K562 (cell line): Measurements from ENCODE around the gene CEBPB.

ENCODE experiments used
- CBX5 ChIP-seq: IDR thresholded peaks from 2 replicates; pipeline ENCODE4 v1.6.1; 2014; ENCODE audit warnings: low read depth, borderline replicate concordance
- CTCF ChIP-seq, 3 experiments: IDR thresholded peaks in 2 of 3; conservative IDR thresholded peaks in 1 of 3; 2 replicates each; pipeline ENCODE4 v1.5.1; 2011 to 2012; ENCODE audit warnings: low read length in 3 of 3, mild to moderate bottlenecking in 3 of 3, control low read depth in 2 of 3, improper control_type of control experiment in 1 of 3, inconsistent platforms in 1 of 3, low read depth in 1 of 3, mixed read lengths in 1 of 3, moderate library complexity in 1 of 3; ENCODE audit not compliant: insufficient read depth in 2 of 3
- FIP1L1 ChIP-seq: fragments of 200-400 bp; formaldehyde crosslinking; IDR thresholded peaks from 2 replicates; pipeline ENCODE4 v1.6.1; 2018; ENCODE audit warnings: mild to moderate bottlenecking, low read depth, low read length; ENCODE audit not compliant: poor library complexity, severe bottlenecking
- GATA2 ChIP-seq: sonication (generic); formaldehyde crosslinking; IDR thresholded peaks from 2 replicates; pipeline ENCODE4 v1.4.0; 2020; ENCODE audit warnings: mild to moderate bottlenecking, missing genetic modification reagents
- NFIX ChIP-seq: fragments of 250-450 bp; sonication (Bioruptor Pico); IDR thresholded peaks from 2 replicates; pipeline ENCODE4 v1.4.0; 2020; ENCODE audit warnings: low read depth, mild to moderate bottlenecking, moderate library complexity
- RERE ChIP-seq: sonication (generic); formaldehyde crosslinking; IDR thresholded peaks from 2 replicates; pipeline ENCODE4 v1.8.0; 2023; ENCODE audit warnings: missing genetic modification reagents, mild to moderate bottlenecking, borderline replicate concordance
- REST ChIP-seq, 2 experiments: fragments of 450-650 bp; formaldehyde crosslinking in 1 of 2; IDR thresholded peaks; 2 replicates each; pipeline versions ENCODE4 v1.4.0 to v1.6.1; 2014 to 2020; ENCODE audit warnings: mild to moderate bottlenecking in 2 of 2, borderline replicate concordance in 1 of 2, low read depth in 1 of 2
- SRF ChIP-seq, 2 experiments: fragments of 250-450, 450-650 bp in 1 of 2; sonication (Bioruptor Pico) in 1 of 2; sonication (generic) in 1 of 2; formaldehyde crosslinking; IDR thresholded peaks; 2 replicates each; pipeline versions ENCODE4 v1.5.0 to v1.5.1; 2020 to 2022; ENCODE audit warnings: mild to moderate bottlenecking in 1 of 2, missing genetic modification reagents in 1 of 2
- TAF1 ChIP-seq: IDR thresholded peaks from 2 replicates; pipeline ENCODE4 v1.6.1; 2011; ENCODE audit warnings: mild to moderate bottlenecking, low read length, moderate library complexity; ENCODE audit not compliant: insufficient read depth, control insufficient read depth, severe bottlenecking; ENCODE audit errors: extremely low read depth
- USF1 ChIP-seq: sonication (generic); formaldehyde crosslinking; IDR thresholded peaks from 2 replicates; pipeline ENCODE4 v1.9.0; 2022; ENCODE audit warnings: mild to moderate bottlenecking, missing genetic modification reagents
- ZNF253 ChIP-seq: fragments of 250-450 bp; sonication (Bioruptor Pico); conservative IDR thresholded peaks from 2 replicates; pipeline ENCODE4 v1.6.1; 2021; ENCODE audit warnings: mild to moderate bottlenecking
- ZNF57 ChIP-seq: fragments of 450-650 bp; formaldehyde crosslinking; IDR thresholded peaks from 2 replicates; pipeline ENCODE4 v1.4.0; 2020; ENCODE audit warnings: mild to moderate bottlenecking, moderate library complexity

GRCh38 chr20:50224531-50225255 is 34.1 kb downstream of the CEBPB start:
- TF ChIP-seq CTCF (IDR thresholded peaks at IDR 0.05 in 2 of 3, conservative IDR thresholded peaks at IDR 0.05 in 1 of 3; ENCODE audit: insufficient read depth in 2 of 3, low read depth in 1 of 3, low read length in 3 of 3) (peak; percentile 14 to 50 (median 35); a peak in 3 of 6 replicates), TAF1 (no peak), ZNF57 (CRISPR knock-in tag) (no peak), CBX5 (no peak), RERE (CRISPR knock-in tag) (no peak), ZNF253 (CRISPR knock-in tag) (no peak), REST (IDR thresholded peaks at IDR 0.05; ENCODE audit: borderline replicate concordance) (no peak), REST (CRISPR knock-in tag; IDR thresholded peaks at IDR 0.05; ENCODE audit: low read depth) (no peak), FIP1L1 (no peak), SRF (CRISPR knock-in tag; IDR thresholded peaks at IDR 0.05) (no peak), NFIX (no peak), USF1 (CRISPR knock-in tag) (no peak), GATA2 (CRISPR knock-in tag) (no peak)
